ENCODE data around the gene LIN37.

Gene LIN37

DNA sequence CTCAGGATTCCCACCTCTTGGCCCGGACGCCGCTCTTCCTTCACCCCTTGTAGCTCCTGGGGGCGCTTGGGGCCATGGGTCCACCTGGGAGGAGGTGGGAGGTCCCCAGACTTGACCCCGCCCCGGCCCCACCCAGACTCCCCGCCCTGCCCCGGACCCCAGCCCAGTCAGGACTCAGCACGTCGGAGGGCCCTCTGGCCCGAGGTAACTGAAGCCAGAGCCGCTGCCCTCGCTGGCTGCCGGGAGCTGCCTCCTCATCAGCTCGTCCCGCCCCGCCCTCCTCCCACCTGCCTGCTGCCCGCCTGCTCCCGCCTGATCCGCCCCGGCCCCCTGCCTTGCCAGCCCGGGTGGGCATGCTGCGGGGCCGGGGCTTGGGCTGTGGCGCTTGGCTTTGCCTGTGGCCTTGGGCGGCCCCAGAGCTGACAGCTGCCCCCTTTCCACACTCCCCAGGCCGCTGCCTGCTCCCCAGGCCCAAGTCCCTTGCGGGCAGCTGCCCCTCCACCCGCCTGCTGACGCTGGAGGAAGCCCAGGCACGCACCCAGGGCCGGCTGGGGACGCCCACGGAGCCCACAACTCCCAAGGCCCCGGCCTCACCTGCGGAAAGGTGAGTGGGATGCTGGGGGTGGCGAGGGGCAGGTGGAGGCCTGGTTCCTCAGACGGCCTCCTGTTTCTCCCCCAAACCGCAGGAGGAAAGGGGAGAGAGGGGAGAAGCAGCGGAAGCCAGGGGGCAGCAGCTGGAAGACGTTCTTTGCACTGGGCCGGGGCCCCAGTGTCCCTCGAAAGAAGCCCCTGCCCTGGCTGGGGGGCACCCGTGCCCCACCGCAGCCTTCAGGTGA is 36.3 kb downstream of the LIN37 start:
- H3K9ac ChIP-seq (ENCODE audit: low read depth, low read length): no peak overlapping the region
- H3K36me3 ChIP-seq (ENCODE audit: insufficient read depth, low read length): peaks cover 64% of the 10 kb centered on the region
- ATAC-seq (ENCODE audit: insufficient read depth, low read depth): no peak

DNA sequence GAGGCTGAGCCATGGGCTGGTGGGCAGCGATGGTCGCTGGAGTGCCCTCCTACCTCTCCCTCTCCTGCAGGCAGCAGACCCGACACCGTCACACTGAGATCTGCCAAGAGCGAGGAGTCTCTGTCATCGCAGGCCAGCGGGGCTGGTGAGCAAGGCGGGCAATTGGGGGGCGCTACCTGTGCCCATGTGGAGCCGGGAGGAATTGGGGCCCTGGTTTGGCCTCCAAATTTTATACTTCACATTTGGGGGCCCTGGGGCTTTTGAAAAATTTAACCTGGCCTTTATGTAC is 36.9 kb downstream of the LIN37 start:
- H3K9ac ChIP-seq (ENCODE audit: low read depth, low read length): no peak overlapping the region
- DNase-seq (no peak), ATAC-seq (ENCODE audit: insufficient read depth, low read depth) (no peak)
- no peak overlapping the region for H3K4me2 ChIP-seq (ENCODE audit: insufficient read depth, low read length)
- H3K36me3 ChIP-seq (ENCODE audit: insufficient read depth, low read length): peaks cover 59% of the 10 kb centered on the region
- no peak overlapping the region for H2AFZ ChIP-seq (ENCODE audit: low read depth, low read length)
- no peaks in the 10 kb centered on the region for H3K79me2 ChIP-seq (ENCODE audit: insufficient read depth, low read length)
- no peaks in the 10 kb centered on the region for H3K27me3 ChIP-seq (ENCODE audit: insufficient read depth, low read length, poor library complexity)
- TF ChIP-seq, protein P1, sequence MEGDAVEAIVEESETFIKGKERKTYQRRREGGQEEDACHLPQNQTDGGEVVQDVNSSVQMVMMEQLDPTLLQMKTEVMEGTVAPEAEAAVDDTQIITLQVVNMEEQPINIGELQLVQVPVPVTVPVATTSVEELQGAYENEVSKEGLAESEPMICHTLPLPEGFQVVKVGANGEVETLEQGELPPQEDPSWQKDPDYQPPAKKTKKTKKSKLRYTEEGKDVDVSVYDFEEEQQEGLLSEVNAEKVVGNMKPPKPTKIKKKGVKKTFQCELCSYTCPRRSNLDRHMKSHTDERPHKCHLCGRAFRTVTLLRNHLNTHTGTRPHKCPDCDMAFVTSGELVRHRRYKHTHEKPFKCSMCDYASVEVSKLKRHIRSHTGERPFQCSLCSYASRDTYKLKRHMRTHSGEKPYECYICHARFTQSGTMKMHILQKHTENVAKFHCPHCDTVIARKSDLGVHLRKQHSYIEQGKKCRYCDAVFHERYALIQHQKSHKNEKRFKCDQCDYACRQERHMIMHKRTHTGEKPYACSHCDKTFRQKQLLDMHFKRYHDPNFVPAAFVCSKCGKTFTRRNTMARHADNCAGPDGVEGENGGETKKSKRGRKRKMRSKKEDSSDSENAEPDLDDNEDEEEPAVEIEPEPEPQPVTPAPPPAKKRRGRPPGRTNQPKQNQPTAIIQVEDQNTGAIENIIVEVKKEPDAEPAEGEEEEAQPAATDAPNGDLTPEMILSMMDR (IDR thresholded peaks at IDR 0.05; ENCODE audit: borderline replicate concordance, extremely low read depth, low read length, poor library complexity, severe bottlenecking): no peak
- no peak for TF ChIP-seq EZH2 (IDR thresholded peaks at IDR 0.05; ENCODE audit: borderline replicate concordance, low read depth, low read length, severe bottlenecking)
- peaks cover 17% of the 10 kb centered on the region for H4K20me1 ChIP-seq (ENCODE audit: insufficient read depth, low read length)
- H3K4me3 ChIP-seq (ENCODE audit: low read depth in 1 of 2, low read length in 2 of 2): no peak overlapping the region
- no peak overlapping the region for H3K27ac ChIP-seq (ENCODE audit: low read length)
- no peaks in the 10 kb centered on the region for H3K4me1 ChIP-seq (ENCODE audit: insufficient read depth, low read length)
- no peaks in the 10 kb centered on the region for H3K9me3 ChIP-seq (ENCODE audit: insufficient read depth, low read length, severe bottlenecking)

More for the DNA sequence above, 36.3 kb downstream of the LIN37 start:
- no peaks in the 10 kb centered on the region for H3K4me1 ChIP-seq (ENCODE audit: insufficient read depth, low read length)
- no peaks in the 10 kb centered on the region for H3K27me3 ChIP-seq (ENCODE audit: insufficient read depth, low read length, poor library complexity)
- H3K9me3 ChIP-seq (ENCODE audit: insufficient read depth, low read length, severe bottlenecking): no peaks in the 10 kb centered on the region
- TF ChIP-seq, protein P1 (IDR thresholded peaks at IDR 0.05; ENCODE audit: borderline replicate concordance, extremely low read depth, low read length, poor library complexity, severe bottlenecking): no peak
- TF ChIP-seq EZH2 (IDR thresholded peaks at IDR 0.05; ENCODE audit: borderline replicate concordance, low read depth, low read length, severe bottlenecking): no peak
- H3K4me3 ChIP-seq (ENCODE audit: low read depth in 1 of 2, low read length in 2 of 2): no peak overlapping the region
- H2AFZ ChIP-seq (ENCODE audit: low read depth, low read length): no peak overlapping the region
- peaks cover 3% of the 10 kb centered on the region; the same call in 1 of the 2 replicates for H3K79me2 ChIP-seq (ENCODE audit: insufficient read depth, low read length)
- no peak for DNase-seq
- no peak overlapping the region for H3K27ac ChIP-seq (ENCODE audit: low read length)
- peaks cover 20% of the 10 kb centered on the region for H4K20me1 ChIP-seq (ENCODE audit: insufficient read depth, low read length)
- H3K4me2 ChIP-seq (ENCODE audit: insufficient read depth, low read length): no peak overlapping the region

DNA sequence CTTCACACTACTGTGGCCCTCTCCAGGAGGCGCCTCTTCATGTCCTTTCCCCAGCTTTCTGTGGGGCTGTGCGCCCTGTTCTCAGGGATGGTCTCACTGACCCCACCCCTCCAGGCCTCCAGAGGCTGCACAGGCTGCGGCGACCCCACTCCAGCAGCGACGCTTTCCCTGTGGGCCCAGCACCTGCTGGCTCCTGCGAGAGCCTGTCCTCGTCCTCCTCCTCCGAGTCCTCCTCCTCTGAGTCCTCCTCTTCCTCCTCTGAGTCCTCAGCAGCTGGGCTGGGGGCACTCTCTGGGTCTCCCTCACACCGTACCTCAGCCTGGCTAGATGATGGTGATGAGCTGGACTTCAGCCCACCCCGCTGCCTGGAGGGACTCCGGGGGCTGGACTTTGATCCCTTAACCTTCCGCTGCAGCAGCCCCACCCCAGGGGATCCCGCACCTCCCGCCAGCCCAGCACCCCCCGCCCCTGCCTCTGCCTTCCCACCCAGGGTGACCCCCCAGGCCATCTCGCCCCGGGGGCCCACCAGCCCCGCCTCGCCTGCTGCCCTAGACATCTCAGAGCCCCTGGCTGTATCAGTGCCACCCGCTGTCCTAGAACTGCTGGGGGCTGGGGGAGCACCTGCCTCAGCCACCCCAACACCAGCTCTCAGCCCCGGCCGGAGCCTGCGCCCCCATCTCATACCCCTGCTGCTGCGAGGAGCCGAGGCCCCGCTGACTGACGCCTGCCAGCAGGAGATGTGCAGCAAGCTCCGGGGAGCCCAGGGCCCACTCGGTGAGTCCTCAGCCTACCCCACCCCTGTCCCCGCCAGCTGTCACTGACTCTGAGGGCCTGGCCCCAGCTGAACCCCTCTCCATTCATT is 38.2 kb downstream of the LIN37 start:
- Histone ChIP-seq H4K20me1 (ENCODE audit: insufficient read depth, low read length) (peaks cover 16% of the 10 kb centered on the region), H3K4me1 (ENCODE audit: insufficient read depth, low read length) (no peaks in the 10 kb centered on the region), H3K4me3 (ENCODE audit: low read depth in 1 of 2, low read length in 2 of 2) (no peak overlapping the region), H3K27me3 (ENCODE audit: insufficient read depth, low read length, poor library complexity) (no peaks in the 10 kb centered on the region), H3K79me2 (ENCODE audit: insufficient read depth, low read length) (no peaks in the 10 kb centered on the region), H3K9me3 (ENCODE audit: insufficient read depth, low read length, severe bottlenecking) (no peaks in the 10 kb centered on the region), H3K4me2 (ENCODE audit: insufficient read depth, low read length) (no peak overlapping the region), H3K36me3 (ENCODE audit: insufficient read depth, low read length) (peaks cover 47% of the 10 kb centered on the region), H3K27ac (ENCODE audit: low read length) (no peak overlapping the region), H2AFZ (ENCODE audit: low read depth, low read length) (no peak overlapping the region), H3K9ac (ENCODE audit: low read depth, low read length) (no peak overlapping the region)
- ATAC-seq (ENCODE audit: insufficient read depth, low read depth) (no peak), DNase-seq (no peak)
- TF ChIP-seq EZH2 (IDR thresholded peaks at IDR 0.05; ENCODE audit: borderline replicate concordance, low read depth, low read length, severe bottlenecking): no peak
- TF ChIP-seq, protein P1 (IDR thresholded peaks at IDR 0.05; ENCODE audit: borderline replicate concordance, extremely low read depth, low read length, poor library complexity, severe bottlenecking): no peak
